ENCODE data around the gene UTP11.

DNA sequence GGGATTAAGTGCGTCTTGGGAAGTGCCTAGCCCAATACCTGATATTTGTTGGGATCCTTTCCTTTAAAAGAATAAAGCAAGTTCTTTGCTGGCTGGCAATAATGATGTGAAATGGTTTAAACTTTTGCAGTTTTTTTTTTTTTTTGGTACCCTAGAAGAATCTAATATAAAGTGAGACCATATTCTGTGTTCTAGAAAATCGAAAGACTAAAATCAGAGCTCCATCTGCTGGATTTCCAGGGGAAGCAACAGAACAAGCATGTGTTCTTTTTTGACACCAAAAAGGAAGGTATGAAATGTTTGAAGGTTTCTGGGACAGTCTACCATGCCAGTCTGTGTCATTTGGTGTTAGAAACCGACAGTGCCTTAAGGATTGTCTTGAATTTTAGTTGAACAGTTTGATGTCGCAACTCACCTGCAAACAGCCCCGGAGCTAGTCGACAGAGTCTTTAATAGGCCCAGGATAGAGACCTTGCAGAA is 6.4 kb downstream of the UTP11 start:
- TF ChIP-seq NFRKB (IDR thresholded peaks at IDR 0.05) (no peak), SP1 (IDR thresholded peaks at IDR 0.05) (no peak), FOXM1 (IDR thresholded peaks at IDR 0.05; ENCODE audit: borderline replicate concordance) (no peak), SUZ12 (IDR thresholded peaks at IDR 0.05) (no peak), FOXK2 (IDR thresholded peaks at IDR 0.05) (no peak), ELF4 (IDR thresholded peaks at IDR 0.05) (no peak), L3MBTL2 (conservative IDR thresholded peaks at IDR 0.05) (no peak)
- TF ChIP-seq, protein P1, sequence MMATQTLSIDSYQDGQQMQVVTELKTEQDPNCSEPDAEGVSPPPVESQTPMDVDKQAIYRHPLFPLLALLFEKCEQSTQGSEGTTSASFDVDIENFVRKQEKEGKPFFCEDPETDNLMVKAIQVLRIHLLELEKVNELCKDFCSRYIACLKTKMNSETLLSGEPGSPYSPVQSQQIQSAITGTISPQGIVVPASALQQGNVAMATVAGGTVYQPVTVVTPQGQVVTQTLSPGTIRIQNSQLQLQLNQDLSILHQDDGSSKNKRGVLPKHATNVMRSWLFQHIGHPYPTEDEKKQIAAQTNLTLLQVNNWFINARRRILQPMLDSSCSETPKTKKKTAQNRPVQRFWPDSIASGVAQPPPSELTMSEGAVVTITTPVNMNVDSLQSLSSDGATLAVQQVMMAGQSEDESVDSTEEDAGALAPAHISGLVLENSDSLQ (IDR thresholded peaks at IDR 0.05), result no peak
